Activated CD4-positive, alpha-beta T cell treated with anti-CD3 and anti-CD28 coated beads, Interleukin-2, amount 50 U/mL, for 24 hours (primary cell): Measurements from ENCODE around the gene TNFRSF11A.
A peak's percentile ranks its signal among the peaks of the same experiment; 100 is the strongest.

Source experiments
- DNase-seq, 2 donors: peaks; one replicate each; pipeline ENCODE4 v3.0.0-alpha.2; 2020; ENCODE audit warnings: low read depth in 1 of 2, low spot score in 1 of 2

Gene TNFRSF11A

GRCh38 chr18:62324181-62324828 is 805 bp upstream of the TNFRSF11A start:
- no peak for DNase-seq

- peak; percentile 12 to 13 for DNase-seq
These were observed 916 bp downstream of the TNFRSF11A start for GRCh38 chr18:62325806-62326645.

DNA sequence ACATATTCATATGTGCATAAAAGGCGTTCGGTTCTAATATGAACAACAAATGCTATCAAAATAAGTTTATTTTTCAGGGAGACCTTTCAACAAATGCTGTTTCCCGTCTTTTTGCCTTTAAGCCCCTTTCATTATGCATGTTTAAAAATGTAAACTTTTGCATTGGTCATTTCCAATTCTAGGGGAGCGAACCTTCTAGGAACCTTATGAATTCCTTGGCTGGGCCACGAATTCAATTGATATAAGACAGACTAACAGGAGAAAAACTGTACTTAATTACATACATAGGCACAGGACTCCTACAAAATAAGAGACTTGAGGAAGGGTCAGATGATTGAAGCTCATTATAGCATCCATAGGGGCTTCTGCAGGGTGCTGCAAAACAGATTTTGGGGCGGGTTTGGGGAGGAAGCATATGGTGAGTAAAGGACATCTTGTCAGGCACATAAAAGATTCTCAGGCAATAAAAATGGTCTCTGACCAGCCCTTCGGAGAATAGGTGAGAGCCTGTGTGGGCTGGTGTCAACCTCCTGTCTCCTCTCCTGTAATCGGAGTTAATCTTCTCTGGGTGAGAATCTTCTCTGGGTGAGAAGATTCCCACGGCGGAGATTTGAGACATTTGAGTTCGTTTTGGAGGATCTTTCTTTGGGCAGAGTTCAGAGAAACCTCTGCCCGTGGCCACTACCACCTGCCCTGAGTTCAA is 1.7 kb downstream of the TNFRSF11A start:
- no peak for DNase-seq

- no peak for DNase-seq
These were observed 2.9 kb downstream of the TNFRSF11A start for GRCh38 chr18:62327977-62328376.

DNA sequence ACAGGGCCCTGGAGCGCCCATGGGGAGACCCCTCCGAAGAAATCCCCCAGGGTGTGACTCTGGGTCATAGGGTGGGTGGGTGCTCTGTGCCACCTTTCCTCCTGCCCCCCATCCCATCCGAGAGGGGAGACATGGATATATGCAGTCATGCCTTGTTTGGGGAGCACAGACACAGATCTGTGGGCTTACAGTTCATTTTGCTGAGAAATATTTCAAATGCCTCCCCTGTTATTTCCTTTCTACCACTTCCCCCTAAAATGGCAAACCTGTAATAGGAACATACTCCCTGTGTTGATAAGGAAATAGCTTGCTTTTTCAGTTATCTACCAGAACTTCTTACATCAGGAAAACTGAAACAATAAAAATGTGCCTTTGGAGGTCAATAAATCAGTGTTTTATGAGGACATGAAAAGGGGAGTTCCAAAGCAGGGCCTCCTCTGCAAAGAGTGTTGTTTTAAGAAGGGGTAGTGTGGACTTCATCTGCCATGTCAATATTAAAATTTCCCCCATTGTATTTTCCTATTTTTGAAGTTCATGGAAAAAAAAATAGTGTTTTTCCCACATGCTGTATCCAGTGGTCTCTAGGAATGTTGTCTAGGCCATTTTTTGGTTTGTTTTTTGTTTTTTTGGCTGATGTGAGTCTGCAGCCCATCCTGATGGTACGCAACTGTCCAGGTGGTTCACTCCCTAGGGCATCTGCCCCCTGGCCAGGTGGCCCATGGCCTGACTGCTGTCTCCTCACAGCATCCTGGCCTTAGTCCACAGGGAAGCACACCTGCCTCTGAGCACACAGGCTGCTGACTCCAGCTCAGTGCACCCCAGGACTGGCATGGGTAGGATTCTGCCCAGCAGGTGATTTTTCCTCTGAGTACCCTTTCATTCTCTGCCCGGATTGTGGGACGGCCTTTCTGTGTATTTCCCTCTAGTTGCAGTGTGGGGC is 3.7 kb downstream of the TNFRSF11A start:
- no peak for DNase-seq

DNA sequence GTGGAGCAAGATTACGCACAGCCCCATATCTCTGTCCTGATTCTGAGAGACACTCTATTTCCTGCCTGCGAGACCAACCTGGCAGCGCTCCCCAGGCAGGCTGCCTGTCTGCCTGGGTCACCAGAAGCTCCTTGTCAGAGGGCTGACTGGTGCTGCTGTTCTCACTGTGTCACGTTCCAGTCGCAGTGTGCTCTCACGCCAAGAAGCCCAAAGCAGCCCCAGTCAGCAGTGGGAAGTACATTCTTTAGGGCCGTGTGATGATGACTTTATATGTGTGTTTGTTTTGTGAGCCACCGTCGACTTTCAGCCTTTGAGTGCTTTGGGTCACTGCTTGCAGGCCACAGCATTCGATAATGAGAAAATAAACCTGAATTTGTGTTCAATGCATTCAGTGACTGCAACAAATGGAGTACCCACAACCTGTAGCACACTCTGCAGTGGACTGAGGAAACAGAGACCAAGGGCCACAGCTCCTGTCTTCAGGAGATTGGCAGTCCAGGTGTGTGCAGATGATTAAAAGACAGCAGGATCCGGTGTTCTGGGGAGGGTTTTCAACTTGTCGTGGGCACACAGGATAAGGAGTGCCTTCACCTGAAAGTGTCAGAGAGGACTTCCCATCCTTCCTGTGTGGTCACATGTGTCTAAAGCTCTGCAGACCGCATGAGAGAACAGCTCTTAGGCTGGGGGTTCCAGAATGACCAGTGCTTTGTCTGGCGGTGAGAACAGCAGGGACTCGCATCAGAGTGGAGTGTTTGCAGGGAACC is 4.8 kb downstream of the TNFRSF11A start:
- no peak for DNase-seq

DNA sequence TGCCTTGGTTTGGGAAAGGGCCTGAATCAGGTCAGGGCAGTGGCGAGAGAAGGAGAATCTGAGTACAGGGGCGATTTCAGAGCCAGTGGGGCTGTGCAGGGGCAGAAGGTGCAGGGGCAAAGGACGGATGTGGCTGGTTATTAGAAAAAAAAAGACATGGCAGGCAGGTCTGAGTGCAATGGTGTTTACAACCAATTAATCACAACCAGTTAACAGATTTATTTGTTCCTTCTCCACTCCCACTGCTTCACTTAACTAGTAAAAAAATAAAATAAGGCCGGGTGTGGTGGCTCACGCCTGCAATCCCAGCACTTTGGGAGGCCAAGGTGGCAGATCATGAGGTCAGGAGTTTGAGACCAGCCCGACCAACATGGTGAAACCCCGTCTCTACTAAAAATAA is 5.5 kb downstream of the TNFRSF11A start:
- no peak for DNase-seq

DNA sequence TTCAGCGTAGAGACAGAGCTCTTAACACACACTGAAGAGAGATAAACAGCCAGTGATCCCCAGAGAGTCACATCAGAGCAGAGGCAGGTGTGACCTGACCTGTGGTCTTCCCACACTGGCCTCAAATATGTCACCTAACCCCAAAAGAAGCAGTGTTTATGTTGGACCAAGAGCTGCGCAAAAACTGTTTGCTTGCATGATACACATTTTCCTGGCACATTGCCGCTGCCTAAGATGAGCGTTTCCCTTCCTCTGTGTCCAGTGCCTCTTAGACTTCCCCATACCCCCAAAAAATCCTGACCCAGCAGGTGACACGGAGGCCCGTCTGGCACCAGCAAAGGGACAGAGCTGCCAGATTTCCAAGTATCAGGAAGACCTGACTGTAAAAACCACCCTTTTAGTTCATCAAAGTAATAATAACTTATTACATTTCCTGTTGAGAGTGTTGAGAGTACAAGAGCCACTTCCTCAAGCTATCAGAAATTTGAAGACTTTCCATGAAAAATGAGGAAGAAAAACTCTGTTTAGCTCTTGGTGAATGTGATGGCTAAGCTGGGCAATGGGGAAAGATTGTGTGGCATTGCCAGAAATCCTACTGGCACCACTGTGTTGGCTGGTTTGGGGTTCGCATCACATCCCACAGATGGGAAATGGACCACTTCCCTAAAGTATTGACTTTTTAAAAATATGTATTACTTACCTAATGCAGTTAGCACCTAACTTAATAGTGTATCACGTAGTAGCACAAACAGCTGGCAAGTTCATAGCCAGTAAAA is 6.7 kb downstream of the TNFRSF11A start:
- no peak for DNase-seq

DNA sequence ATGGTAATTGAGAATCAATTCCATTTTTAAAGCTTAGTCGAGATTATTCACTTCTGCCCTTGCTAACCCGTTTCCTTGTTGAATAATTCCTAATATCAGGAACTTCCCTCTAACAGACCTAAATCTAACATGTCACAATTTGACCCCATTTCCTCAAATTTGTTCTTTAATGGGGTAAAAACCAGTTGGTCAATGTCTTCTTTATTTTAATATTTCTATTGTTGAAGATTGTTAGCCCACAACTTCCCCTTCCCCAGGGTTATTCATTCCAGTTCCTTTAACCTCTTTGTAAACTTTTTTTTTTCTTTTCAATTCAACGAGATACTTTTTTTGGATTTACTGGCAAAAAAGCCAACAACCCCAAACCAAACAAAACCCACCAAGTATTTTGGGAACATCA is 7.3 kb downstream of the TNFRSF11A start:
- DNase-seq = no peak

DNA sequence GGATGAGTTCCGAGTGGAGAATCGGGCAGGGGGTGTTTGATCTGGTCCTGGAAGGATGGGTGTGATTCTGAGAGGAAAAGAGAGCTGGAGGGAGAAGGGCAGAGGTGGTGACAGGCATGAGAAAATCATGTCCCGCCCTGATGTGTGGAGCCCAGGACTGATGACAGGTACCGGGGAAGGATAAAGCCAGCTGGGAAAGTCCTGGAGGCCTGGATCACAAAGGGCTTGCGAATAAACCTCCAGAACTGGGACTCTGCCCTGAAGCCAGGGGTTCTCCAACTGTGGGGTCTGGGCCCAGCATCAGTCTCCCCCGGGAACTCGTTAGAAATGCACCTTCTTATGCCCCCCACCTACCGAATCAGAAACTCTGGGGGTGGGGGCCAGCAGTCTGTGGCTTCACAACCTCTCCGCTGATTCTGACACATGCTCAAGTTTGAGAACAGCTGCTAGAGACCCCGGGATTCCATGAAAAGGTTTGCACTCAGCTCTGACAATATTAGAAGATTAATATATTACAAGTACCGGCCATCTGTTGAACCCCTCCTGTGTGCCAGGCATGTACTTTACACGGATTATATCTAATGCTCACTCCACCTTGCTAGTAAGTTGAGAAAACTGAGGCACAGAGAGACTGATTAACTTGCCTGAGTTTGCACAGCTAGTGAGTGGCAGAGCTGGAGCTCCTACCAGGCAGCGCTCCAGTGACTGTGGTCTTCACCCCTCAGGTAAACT is 8.0 kb downstream of the TNFRSF11A start:
- no peak for DNase-seq

GRCh38 chr18:62334120-62334519 is 9.0 kb downstream of the TNFRSF11A start:
- DNase-seq = no peak

DNA sequence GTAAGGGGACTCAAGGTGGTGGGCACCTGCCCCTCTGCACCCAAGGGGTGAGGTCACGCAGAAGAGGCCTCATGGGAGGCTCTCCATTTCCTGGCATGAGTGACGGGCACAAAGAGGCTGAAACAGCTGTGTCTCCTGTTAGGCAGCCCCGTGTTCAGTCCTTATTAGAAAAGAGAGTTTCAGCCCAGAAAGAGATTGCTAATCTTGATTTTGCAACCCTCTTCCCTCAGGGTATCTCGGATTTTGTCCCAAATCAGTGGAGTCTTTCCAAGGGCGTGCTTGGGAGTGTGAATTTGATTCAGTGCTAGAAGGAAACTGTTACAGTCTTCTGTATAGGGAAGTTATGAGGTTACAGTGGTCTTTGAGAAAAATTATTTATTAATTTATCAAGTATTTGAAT is 10.4 kb downstream of the TNFRSF11A start:
- DNase-seq = no peak

DNA sequence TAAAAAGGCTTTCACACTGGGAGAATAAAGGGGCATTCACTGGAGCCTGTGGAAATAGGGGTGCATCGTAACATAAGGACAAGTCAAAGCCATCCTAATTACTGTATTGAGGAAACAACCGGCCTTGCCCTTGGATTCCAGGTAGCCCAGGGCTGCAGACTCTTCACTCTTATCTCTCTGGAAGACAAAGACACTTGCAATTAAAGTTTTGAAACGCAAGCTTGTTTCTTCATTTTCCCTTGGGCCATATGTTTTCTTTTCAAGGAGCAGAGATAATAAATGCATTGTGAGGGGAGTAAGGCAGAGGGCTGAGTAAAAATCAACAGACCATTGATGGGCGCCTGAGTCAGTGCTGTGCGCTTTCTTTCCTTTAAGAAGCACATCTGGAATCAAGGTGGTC is 11.5 kb downstream of the TNFRSF11A start:
- DNase-seq = no peak

- DNase-seq = no peak
These were observed 12.2 kb downstream of the TNFRSF11A start for GRCh38 chr18:62337336-62337735.

- no peak for DNase-seq
These were observed 13.5 kb downstream of the TNFRSF11A start for GRCh38 chr18:62338446-62339105.

DNA sequence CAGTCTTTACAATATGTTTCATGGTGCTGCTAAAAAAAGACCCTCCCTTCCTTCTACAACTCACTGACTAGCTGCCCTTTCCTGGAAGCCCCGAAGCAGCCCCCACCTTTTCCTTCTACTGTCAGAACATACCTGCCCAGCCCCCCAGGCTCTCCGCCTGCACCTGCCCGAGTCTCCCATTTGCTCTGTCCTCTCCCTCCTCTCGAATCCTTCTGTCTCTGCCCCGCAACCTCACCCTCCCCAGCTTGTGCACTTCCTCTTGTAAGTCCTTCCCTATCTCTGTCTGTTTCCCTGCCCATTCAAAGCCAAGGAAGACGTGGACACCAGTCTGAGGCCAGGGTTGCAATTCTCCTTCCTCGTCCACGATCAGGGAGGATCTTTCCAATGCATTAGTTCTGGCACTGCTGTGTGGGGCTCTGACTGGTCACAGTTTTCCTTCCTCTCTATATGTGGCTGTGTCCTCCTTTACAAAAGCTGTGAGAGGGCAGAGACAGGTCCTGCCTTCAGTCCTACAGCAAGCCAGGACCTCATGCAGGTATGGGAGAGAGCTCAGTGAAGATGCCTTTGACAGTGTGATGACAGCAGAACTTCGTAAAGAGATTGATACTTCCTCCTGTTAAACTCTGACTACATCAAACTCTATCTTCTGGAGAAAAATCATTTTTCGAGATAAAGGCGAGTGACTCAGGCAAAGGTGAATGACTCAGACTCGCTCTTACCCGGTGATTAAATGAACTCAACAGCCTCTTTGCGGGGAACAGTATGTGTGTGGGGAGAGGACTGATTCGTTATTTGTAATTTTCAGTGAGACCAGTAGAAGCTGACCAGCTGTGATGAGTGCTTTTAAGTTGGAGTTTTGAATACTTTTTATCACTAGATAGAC is 14.2 kb downstream of the TNFRSF11A start:
- DNase-seq = peak in 1 of 2 donors; percentile 19

- DNase-seq = no peak
These were observed 15.9 kb downstream of the TNFRSF11A start for GRCh38 chr18:62340996-62341395.
